Tibial artery (tissue), 4 donors: ENCODE data around the gene FSTL4.

Experiments
- DNase-seq, 2 donors: peaks; one replicate each; pipeline ENCODE4 v3.0.0-alpha.2; 2019
- H3K27ac ChIP-seq, 2 donors: fragments of 200-600 bp; sonication (generic) in 1 of 2; 1 replicate in 1 of 2; 2 replicates in 1 of 2; pipeline ENCODE4 v1.5.1; 2018 to 2019; ENCODE audit warnings: mild to moderate bottlenecking in 1 of 2
- H3K27me3 ChIP-seq, 2 donors: fragments of 200-600 bp; sonication (generic) in 1 of 2; one replicate each; pipeline versions ENCODE4 v1.5.1 to v1.6.0; 2016 to 2019
- H3K36me3 ChIP-seq, 3 donors: fragments of 200-600 bp; sonication (generic) in 2 of 3; one replicate each; pipeline ENCODE4 v1.5.1; 2016 to 2019; ENCODE audit warnings: mild to moderate bottlenecking in 2 of 3
- H3K4me1 ChIP-seq, 4 donors: fragments of 200-600 bp; sonication (generic) in 2 of 4; 1 replicate in 3 of 4; 2 replicates in 1 of 4; pipeline ENCODE4 v1.5.1; 2016 to 2019
- H3K4me3 ChIP-seq, 2 donors: fragments of 200-600 bp; sonication (generic) in 1 of 2; 1 replicate in 1 of 2; 2 replicates in 1 of 2; pipeline ENCODE4 v1.5.1; 2018 to 2019; ENCODE audit warnings: mild to moderate bottlenecking in 2 of 2
- H3K9me3 ChIP-seq, 3 donors: fragments of 200-600 bp; sonication (generic) in 1 of 3; one replicate each; pipeline ENCODE4 v1.5.1; 2016 to 2019
- CTCF ChIP-seq, 2 experiments: fragments of 200-600 bp in 1 of 2; fragments of 450-650 bp in 1 of 2; IDR thresholded peaks; one replicate each; pipeline ENCODE4 v1.5.1; 2017 to 2019; ENCODE audit warnings: antibody characterized with exemption in 2 of 2, mild to moderate bottlenecking in 1 of 2, moderate library complexity in 1 of 2
- intact Hi-C: fragments of 100-400 bp; cut with DNase I; formaldehyde crosslinking; loops from one replicate; pipeline ENCODE4 v1.15.0; 2023; ENCODE audit warnings: low total_unique reads

The FSTL4 gene

DNA sequence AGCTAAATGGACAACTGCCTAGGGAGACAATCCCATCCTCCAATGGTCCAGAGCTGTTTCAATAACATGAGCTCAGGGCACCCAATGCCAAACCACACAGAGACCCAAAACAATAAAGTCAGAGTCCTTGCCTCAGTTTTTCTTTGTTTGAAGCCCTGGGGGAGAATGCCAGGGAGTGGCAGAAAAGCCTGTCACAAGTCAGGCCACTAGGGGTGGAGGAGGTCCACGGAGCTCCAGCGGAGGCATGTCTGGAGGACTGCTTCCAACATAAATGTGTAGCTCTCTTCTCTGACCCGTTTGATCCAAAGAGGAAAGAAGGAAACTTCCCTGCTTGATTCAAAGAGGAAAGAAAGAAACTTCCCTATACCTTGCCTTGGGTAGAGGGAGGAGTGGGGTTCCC, 385.3 kb downstream of the FSTL4 start:
- H3K36me3 ChIP-seq: no peaks in the 10 kb centered on the region
- no peak for TF ChIP-seq CTCF (IDR thresholded peaks at IDR 0.05)
- DNase-seq: no peak
- H3K9me3 ChIP-seq: no peaks in the 10 kb centered on the region
- no peaks in the 10 kb centered on the region for H3K27me3 ChIP-seq
- no peak overlapping the region for H3K27ac ChIP-seq
- no peaks in the 10 kb centered on the region for H3K4me1 ChIP-seq
- H3K4me3 ChIP-seq: no peak overlapping the region
- intact Hi-C loops: no loop called here

DNA sequence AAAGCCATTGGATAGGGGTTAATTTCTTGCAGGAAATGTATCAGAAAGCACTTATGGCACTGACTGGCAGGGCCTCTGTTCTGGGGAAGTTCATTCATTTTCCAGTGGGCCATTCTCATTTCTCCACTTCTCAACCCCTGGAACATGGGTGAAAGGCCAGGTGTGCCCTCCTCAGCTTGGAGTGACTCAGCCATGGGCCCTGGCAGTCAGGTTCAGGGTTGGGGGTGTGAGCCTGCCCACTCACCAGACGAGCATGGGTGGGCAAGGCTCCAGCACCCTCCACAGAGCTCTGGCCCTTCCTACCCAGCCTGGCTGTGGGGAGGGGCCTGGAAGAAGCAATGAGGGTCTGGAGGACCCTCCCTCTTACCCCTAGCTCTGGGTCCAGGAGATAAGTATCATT, 386.2 kb downstream of the FSTL4 start:
- no peak for DNase-seq
- H3K27me3 ChIP-seq: no peaks in the 10 kb centered on the region
- intact Hi-C loops: no loop called here
- H3K27ac ChIP-seq: no peak overlapping the region
- no peak for TF ChIP-seq CTCF (IDR thresholded peaks at IDR 0.05)
- H3K4me3 ChIP-seq: no peak overlapping the region
- H3K9me3 ChIP-seq: no peaks in the 10 kb centered on the region
- H3K36me3 ChIP-seq: no peaks in the 10 kb centered on the region
- peaks cover 0 to 4% (median 3%) of the 10 kb centered on the region in 4 donors for H3K4me1 ChIP-seq

DNA sequence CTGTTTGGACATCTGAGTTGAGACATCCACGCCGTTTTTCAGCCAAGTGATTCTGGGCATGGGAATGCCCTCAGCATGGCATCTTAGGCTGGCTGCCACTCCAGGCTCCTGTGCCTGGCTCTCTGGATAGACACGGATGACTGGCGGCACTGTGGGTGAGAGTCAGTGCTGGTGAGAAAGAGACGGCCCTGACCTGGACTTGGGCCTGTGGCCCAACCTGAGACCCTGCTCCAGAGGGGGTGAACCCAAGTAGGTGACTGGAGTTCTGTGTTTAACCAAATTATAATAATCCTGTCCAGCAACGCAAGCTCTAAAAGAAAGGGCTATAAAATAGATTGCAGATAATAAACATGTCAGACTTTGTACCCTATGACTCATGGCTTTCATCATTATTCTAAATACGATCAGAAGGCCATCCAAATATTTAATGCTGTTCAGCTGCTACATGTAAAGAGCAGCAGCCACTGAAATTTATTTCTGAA, 386.6 kb downstream of the FSTL4 start:
- Histone ChIP-seq H3K4me3 (no peak overlapping the region), H3K36me3 (no peaks in the 10 kb centered on the region), H3K27me3 (no peaks in the 10 kb centered on the region), H3K9me3 (no peaks in the 10 kb centered on the region), H3K4me1 (peaks cover 0 to 8% (median 5%) of the 10 kb centered on the region in 4 donors), H3K27ac (no peak overlapping the region)
- intact Hi-C loops: no loop called here
- no peak for DNase-seq
- no peak for TF ChIP-seq CTCF (IDR thresholded peaks at IDR 0.05)

DNA sequence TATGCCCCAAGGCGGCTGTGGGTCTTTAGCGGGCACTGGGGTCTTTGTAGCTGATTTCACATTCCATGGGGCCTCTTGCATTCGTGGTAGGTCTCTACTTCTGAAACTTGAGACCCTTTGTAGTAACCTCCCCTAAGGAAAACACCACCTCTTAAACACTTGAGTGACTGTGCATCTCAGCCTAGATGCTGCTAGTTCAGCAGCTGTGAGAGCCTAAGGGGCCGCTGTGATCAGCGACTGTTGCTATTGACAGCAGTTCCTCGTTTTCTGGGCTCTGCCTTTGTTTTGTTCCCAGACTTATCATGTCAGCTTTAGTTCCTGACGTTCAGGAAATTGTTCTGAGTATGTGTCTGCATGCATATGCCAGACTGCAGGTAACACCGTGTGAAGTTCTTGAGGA, 389.4 kb downstream of the FSTL4 start:
- H3K9me3 ChIP-seq: no peaks in the 10 kb centered on the region
- peaks cover 0 to 14% (median 5%) of the 10 kb centered on the region in 4 donors for H3K4me1 ChIP-seq
- DNase-seq: no peak
- no peaks in the 10 kb centered on the region for H3K36me3 ChIP-seq
- intact Hi-C loops: no loop called here
- no peak for TF ChIP-seq CTCF (IDR thresholded peaks at IDR 0.05)
- H3K27me3 ChIP-seq: no peaks in the 10 kb centered on the region
- H3K4me3 ChIP-seq: no peak overlapping the region
- H3K27ac ChIP-seq: no peak overlapping the region

DNA sequence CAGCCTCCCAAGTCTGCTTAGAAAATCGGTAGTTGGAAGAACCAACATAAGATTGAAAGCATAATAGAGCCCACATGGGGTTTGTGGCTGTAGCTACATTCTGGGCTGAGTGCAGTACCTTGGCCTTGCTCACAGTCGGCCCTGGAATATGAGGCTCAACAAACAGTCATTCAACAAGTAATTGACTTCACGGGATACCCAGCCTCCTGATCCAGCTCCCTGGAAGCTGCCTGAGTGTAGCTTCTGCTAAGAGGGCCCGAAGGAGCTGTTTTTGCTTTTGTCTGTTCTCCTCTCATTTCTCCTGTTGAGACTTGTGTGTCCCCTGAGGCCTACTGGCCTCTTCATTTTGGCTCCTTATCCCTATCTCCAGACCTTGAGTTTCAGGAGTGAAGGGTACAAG, 389.8 kb downstream of the FSTL4 start:
- no peaks in the 10 kb centered on the region for H3K27me3 ChIP-seq
- H3K4me3 ChIP-seq: no peak overlapping the region
- DNase-seq: no peak
- no peaks in the 10 kb centered on the region for H3K9me3 ChIP-seq
- no peaks in the 10 kb centered on the region for H3K36me3 ChIP-seq
- no peak overlapping the region for H3K27ac ChIP-seq
- no peak for TF ChIP-seq CTCF (IDR thresholded peaks at IDR 0.05)
- peaks cover 0 to 14% (median 5%) of the 10 kb centered on the region in 4 donors for H3K4me1 ChIP-seq
- intact Hi-C loops: no loop called here

GRCh38 chr5:133222040-133222439, 390.3 kb downstream of the FSTL4 start:
- Histone ChIP-seq H3K27me3 (no peaks in the 10 kb centered on the region), H3K27ac (no peak overlapping the region), H3K9me3 (no peaks in the 10 kb centered on the region), H3K4me1 (peaks cover 0 to 14% (median 5%) of the 10 kb centered on the region in 4 donors), H3K4me3 (no peak overlapping the region), H3K36me3 (no peaks in the 10 kb centered on the region)
- intact Hi-C loops: no loop called here
- no peak for DNase-seq
- TF ChIP-seq CTCF (IDR thresholded peaks at IDR 0.05): no peak
